ENCODE results near the gene KCNAB1.

Gene KCNAB1

DNA sequence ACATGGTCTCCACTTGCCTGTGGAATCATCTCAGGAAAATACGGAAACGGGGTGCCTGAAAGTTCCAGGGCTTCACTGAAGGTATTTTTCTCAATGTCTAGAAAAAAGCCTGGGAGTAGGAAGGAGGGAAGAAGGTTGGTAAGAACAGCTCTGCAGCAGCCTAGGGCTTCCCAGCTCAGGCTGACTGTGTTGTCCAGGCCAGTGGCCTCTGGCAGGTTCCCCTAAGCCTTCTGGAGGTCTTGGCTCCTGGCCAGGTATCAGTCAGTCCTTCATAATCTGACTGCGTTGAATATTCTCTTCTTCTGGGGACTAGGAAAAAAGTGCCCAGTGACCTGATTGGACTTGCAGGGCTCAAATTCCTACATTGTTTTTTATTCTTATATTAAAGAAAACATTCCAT is 395.9 kb downstream of the KCNAB1 start:
- no peak for DNase-seq (ENCODE audit: low spot score)

GRCh38 chr3:156516961-156517360 is 396.6 kb downstream of the KCNAB1 start:
- ChIA-PET POLR2A (ENCODE audit: low non-redundant PET) (no interaction called here), CTCF (no interaction called here)
- no peak for DNase-seq (ENCODE audit: low spot score)
- TF ChIP-seq CTCF (conservative IDR thresholded peaks at IDR 0.05; ENCODE audit: low read depth): no peak
- H3K27ac ChIP-seq: no peak overlapping the region

More for the DNA sequence above, 395.9 kb downstream of the KCNAB1 start:
- CTCF ChIA-PET: no interaction called here
- H3K27ac ChIP-seq: no peak overlapping the region
- TF ChIP-seq CTCF (conservative IDR thresholded peaks at IDR 0.05; ENCODE audit: low read depth): no peak
- POLR2A ChIA-PET (ENCODE audit: low non-redundant PET): no interaction called here

DNA sequence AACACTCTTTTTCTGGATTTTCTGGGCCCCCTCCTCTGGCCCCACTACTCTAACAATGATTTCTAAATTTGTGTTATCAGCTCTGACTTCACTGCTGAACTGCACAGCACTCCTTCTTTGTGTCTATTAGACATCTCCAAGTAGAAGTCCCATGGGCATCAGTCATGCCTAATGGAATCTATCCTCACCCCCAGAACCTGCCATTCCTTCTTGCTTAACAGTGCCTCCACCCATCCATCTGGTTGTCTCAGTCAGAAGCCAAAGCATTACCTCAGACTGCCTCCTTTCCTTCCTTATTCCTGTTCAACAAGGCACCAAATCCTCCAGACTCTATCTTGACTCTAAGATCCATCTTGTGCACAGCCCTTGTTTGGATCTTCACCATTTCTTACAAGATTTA is 398.3 kb downstream of the KCNAB1 start:
- no peak overlapping the region for H3K27ac ChIP-seq
- POLR2A ChIA-PET (ENCODE audit: low non-redundant PET): no interaction called here
- TF ChIP-seq CTCF (conservative IDR thresholded peaks at IDR 0.05; ENCODE audit: low read depth): no peak
- DNase-seq (ENCODE audit: low spot score): no peak
- CTCF ChIA-PET: no interaction called here

GRCh38 chr3:156519758-156520162 is 399.4 kb downstream of the KCNAB1 start:
- no peak overlapping the region for H3K27ac ChIP-seq
- no peak for TF ChIP-seq CTCF (conservative IDR thresholded peaks at IDR 0.05; ENCODE audit: low read depth)
- no peak for DNase-seq (ENCODE audit: low spot score)
- POLR2A ChIA-PET (ENCODE audit: low non-redundant PET): no interaction called here
- CTCF ChIA-PET: no interaction called here

- CTCF ChIA-PET: interaction anchor here (0.7 kb wide), 1 partner anchor 14 kb away, joined by 3 read pairs; no protein-coding TSS in a partner anchor
- no peak for DNase-seq (ENCODE audit: low spot score)
- no peak for TF ChIP-seq CTCF (conservative IDR thresholded peaks at IDR 0.05; ENCODE audit: low read depth)
- H3K27ac ChIP-seq: no peak overlapping the region
- POLR2A ChIA-PET (ENCODE audit: low non-redundant PET): no interaction called here
Measured at GRCh38 chr3:156522673-156523072, 402.3 kb downstream of the KCNAB1 start.

DNA sequence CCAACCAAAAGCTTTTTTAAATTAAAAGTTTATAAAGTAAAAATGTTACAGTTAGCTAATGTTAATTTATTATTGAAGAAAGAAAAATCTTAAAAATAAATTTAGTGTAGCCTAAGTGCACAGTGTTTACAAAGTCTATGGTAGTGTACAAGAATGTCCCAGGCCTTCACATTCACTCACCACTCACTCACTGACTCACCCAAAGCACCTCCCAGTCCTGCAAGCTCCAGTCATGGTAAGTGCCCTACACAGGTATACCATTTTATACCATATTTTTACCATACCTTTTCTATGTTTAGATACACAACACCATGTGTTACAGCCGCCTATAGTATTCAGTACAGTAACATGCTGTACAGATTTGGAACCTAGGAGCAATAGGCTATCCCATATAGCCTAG is 405.4 kb downstream of the KCNAB1 start:
- CTCF ChIA-PET: interaction anchor here (0.6 to 0.7 kb wide), 2 partner anchors 84 to 548 kb away, joined by 3 to 5 read pairs; no protein-coding TSS in a partner anchor
- DNase-seq (ENCODE audit: low spot score): no peak
- no peak overlapping the region for H3K27ac ChIP-seq
- no peak for TF ChIP-seq CTCF (conservative IDR thresholded peaks at IDR 0.05; ENCODE audit: low read depth)
- POLR2A ChIA-PET (ENCODE audit: low non-redundant PET): no interaction called here

GRCh38 chr3:156527060-156527459 is 406.7 kb downstream of the KCNAB1 start:
- no peak overlapping the region for H3K27ac ChIP-seq
- TF ChIP-seq CTCF (conservative IDR thresholded peaks at IDR 0.05; ENCODE audit: low read depth): no peak
- ChIA-PET CTCF (interaction anchor here (0.7 kb wide), 1 partner anchor 19 kb away, joined by 6 read pairs; no protein-coding TSS in a partner anchor), POLR2A (ENCODE audit: low non-redundant PET) (no interaction called here)
- DNase-seq (ENCODE audit: low spot score): no peak

Measured in RWPE1 (cell line).